ENCODE results near the gene MAP6.

The MAP6 gene

GRCh38 chr11:75539459-75540334, 129.1 kb downstream of the MAP6 start:
- Mint-ChIP-seq H3K27ac (no peak overlapping the region), H3K4me1 (ENCODE audit: low read depth) (peaks cover 27% of the 10 kb centered on the region), H3K9me3 (no peaks in the 10 kb centered on the region), H3K4me3 (no peak overlapping the region), H3K27me3 (no peaks in the 10 kb centered on the region), H3K36me3 (ENCODE audit: low read depth) (no peaks in the 10 kb centered on the region)
- DNase-seq, result no peak

GRCh38 chr11:75538150-75538942, 130.5 kb downstream of the MAP6 start:
- no peak for DNase-seq
- Mint-ChIP-seq H3K9me3 (no peaks in the 10 kb centered on the region), H3K4me3 (no peak overlapping the region), H3K27ac (peak overlapping the region; percentile 13), H3K4me1 (ENCODE audit: low read depth) (peaks cover 36% of the 10 kb centered on the region), H3K36me3 (ENCODE audit: low read depth) (no peaks in the 10 kb centered on the region), H3K27me3 (no peaks in the 10 kb centered on the region)

- Mint-ChIP-seq H3K4me1 (ENCODE audit: low read depth) (peaks cover 36% of the 10 kb centered on the region), H3K27me3 (no peaks in the 10 kb centered on the region), H3K27ac (peak overlapping the region; percentile 42), H3K9me3 (no peaks in the 10 kb centered on the region), H3K36me3 (ENCODE audit: low read depth) (no peaks in the 10 kb centered on the region), H3K4me3 (no peak overlapping the region)
- no peak for DNase-seq
These were observed 131.1 kb downstream of the MAP6 start for GRCh38 chr11:75537740-75538139.

All from activated T-cell treated with anti-CD3 and anti-CD28 coated beads, Interleukin-2, amount 50 U/mL, for 24 hours (primary cell).